K562 (cell line): Measurements from ENCODE around the gene ICAM2. TPM values are rescaled to one million over a fixed set of nuclear protein-coding genes. Genes with fewer than 3 reads are reported as not detected.

Experiments
- ATAC-seq: fragments of 200-7000 bp; cut with Tn5 transposase; 3 replicates; pipeline ENCODE4 v1.9.1; 2020; ENCODE audit warnings: moderate library complexity
- BruUV-seq: library from RNA; stranded (reverse); fragments of 400-500 nt; replicated peaks from 2 replicates; lab custom pipeline; 2021; lab: Mats Ljungman, UMichigan
- CTCF ChIA-PET: fragments of 300-600 bp; formaldehyde crosslinking; extraction: SDS; loops from one replicate; lab custom pipeline; 2021; ENCODE audit warnings: low intra/inter-chr PET ratio; lab: Yijun Ruan, JAX
- POLR2A ChIA-PET: fragments of 300-600, 350-650 bp; sonication (Branson Sonifier 250); formaldehyde crosslinking; extraction: SDS; loops from one replicate; lab custom pipeline; 2021; ENCODE audit warnings: antibody characterized with exemption, inconsistent platforms; lab: Yijun Ruan, JAX
- DNase-seq, 4 experiments: peaks; one replicate each; pipeline versions ENCODE4 v3.0.0 to v3.0.0-alpha.2; 2011 to 2018; ENCODE audit warnings: low spot score in 3 of 4, mixed read lengths in 3 of 4; ENCODE audit errors: extremely low read depth in 1 of 4
- FAIRE-seq: peaks from 2 replicates; lab custom pipeline; 2011; peaks lifted over from hg19 to GRCh38; lab: Jason Lieb, UNC
- H2AFZ ChIP-seq: 2 replicates; pipeline ENCODE4 v1.6.0; 2011; ENCODE audit warnings: low read depth, low read length, control low read depth, inconsistent platforms
- H3K27ac ChIP-seq: fragments of 200-600 bp; 3 replicates; pipeline ENCODE4 v1.8.0; 2011; ENCODE audit warnings: low read depth, mild to moderate bottlenecking, control low read depth, inconsistent platforms, low read length, moderate library complexity, mixed read lengths; ENCODE audit errors: extremely low read depth
- H3K27me3 ChIP-seq, 2 experiments: fragments of 300-600 bp in 1 of 2; 2 replicates in 1 of 2; 3 replicates in 1 of 2; pipeline versions ENCODE4 v1.6.0 to v1.8.0; 2011; ENCODE audit warnings: inconsistent platforms in 2 of 2, low read length in 2 of 2, mild to moderate bottlenecking in 1 of 2, mixed read lengths in 1 of 2, moderate library complexity in 1 of 2; ENCODE audit not compliant: control insufficient read depth in 2 of 2, insufficient read depth in 2 of 2
- H3K36me3 ChIP-seq: fragments of 300-600 bp; 3 replicates; pipeline ENCODE4 v1.8.0; 2011; ENCODE audit warnings: mild to moderate bottlenecking, low read length, inconsistent platforms; ENCODE audit not compliant: control insufficient read depth, insufficient read depth
- H3K4me1 ChIP-seq, 2 experiments: fragments of 200-600 bp in 1 of 2; replicated peaks in 1 of 2; 2 replicates in 1 of 2; 3 replicates in 1 of 2; pipeline versions ENCODE4 v1.5.1 to v1.8.0; 2011; ENCODE audit warnings: inconsistent platforms in 2 of 2, low read length in 2 of 2, mild to moderate bottlenecking in 1 of 2, mixed read lengths in 1 of 2, moderate library complexity in 1 of 2; ENCODE audit not compliant: control insufficient read depth in 2 of 2, insufficient read depth in 2 of 2
- H3K4me2 ChIP-seq: 2 replicates; pipeline ENCODE4 v1.6.1; 2011; ENCODE audit warnings: low read length, control low read depth, inconsistent platforms, mixed read lengths; ENCODE audit not compliant: insufficient read depth
- H3K4me3 ChIP-seq: fragments of 200-600 bp; sonication (generic), shearing (Covaris generic); 2 replicates; pipeline ENCODE4 v1.5.1; 2016; ENCODE audit warnings: control low read depth, inconsistent platforms
- H3K79me2 ChIP-seq: fragments of 200-600 bp; 3 replicates; pipeline ENCODE4 v1.8.0; 2011; ENCODE audit warnings: low read length, inconsistent platforms; ENCODE audit not compliant: control insufficient read depth, insufficient read depth
- H3K9ac ChIP-seq, 2 experiments: 2 replicates each; pipeline versions ENCODE4 v1.6.0 to v1.6.1; 2011; ENCODE audit warnings: low read depth in 2 of 2, low read length in 2 of 2, control low read depth in 1 of 2, inconsistent platforms in 1 of 2, mild to moderate bottlenecking in 1 of 2, mixed read lengths in 1 of 2; ENCODE audit not compliant: insufficient read depth in 1 of 2
- H3K9me1 ChIP-seq: one replicate; pipeline ENCODE4 v1.6.0; 2011; ENCODE audit warnings: inconsistent platforms, mild to moderate bottlenecking, low read length, moderate library complexity; ENCODE audit not compliant: control insufficient read depth, insufficient read depth
- H3K9me3 ChIP-seq: replicated peaks from 2 replicates; pipeline ENCODE4 v1.5.1; 2011; ENCODE audit warnings: low read depth, low read length, inconsistent platforms; ENCODE audit not compliant: control insufficient read depth, insufficient read depth
- H4K20me1 ChIP-seq: replicated peaks from 2 replicates; pipeline ENCODE4 v1.6.1; 2011; ENCODE audit warnings: low read length, inconsistent platforms, mixed read lengths; ENCODE audit not compliant: control insufficient read depth, insufficient read depth
- NEUROD1 ChIP-seq: fragments of 150-350 bp; IDR thresholded peaks from 2 replicates; pipeline ENCODE4 v1.6.1; 2014; ENCODE audit warnings: borderline replicate concordance, low read length, low read depth; ENCODE audit not compliant: partially characterized antibody
- SMARCA4 ChIP-seq: fragments of 450-650 bp; IDR thresholded peaks from 2 replicates; pipeline ENCODE4 v1.6.1; 2016
- SMARCC2 ChIP-seq: fragments of 450-650 bp; IDR thresholded peaks from 2 replicates; pipeline ENCODE4 v1.6.1; 2017; ENCODE audit warnings: antibody characterized with exemption, moderate library complexity, mild to moderate bottlenecking, low read depth
- ZBTB7A ChIP-seq: IDR thresholded peaks from 2 replicates; pipeline ENCODE4 v1.6.1; 2011; ENCODE audit warnings: low read depth, mild to moderate bottlenecking, low read length, moderate library complexity, borderline replicate concordance; ENCODE audit not compliant: control insufficient read depth
- ZFP91 ChIP-seq: sonication (generic); formaldehyde crosslinking; IDR thresholded peaks from 2 replicates; pipeline ENCODE4 v1.8.0; 2022; ENCODE audit warnings: mild to moderate bottlenecking, missing genetic modification reagents
- ZNF41 ChIP-seq: fragments of 250-450 bp; sonication (Bioruptor Pico); conservative IDR thresholded peaks from 2 replicates; pipeline ENCODE4 v1.4.0; 2020; ENCODE audit warnings: mild to moderate bottlenecking
- WGBS: fragments of 100-300 bp; shearing (Covaris generic); methylation state at CpG from one replicate; pipeline ENCODE4 v1.1.6; 2016; ENCODE audit warnings: low coverage, mixed read lengths; ENCODE audit not compliant: insufficient coverage; ENCODE audit errors: missing lambda C conversion rate; 5-methylcytosine and 5-hydroxymethylcytosine counted together
- in situ Hi-C: fragments of 300-500 bp; cut with MboI; formaldehyde crosslinking; loops from 4 replicates; pipeline ENCODE4 v1.15.0; 2018; ENCODE audit warnings: inconsistent platforms, mixed read lengths
- intact Hi-C: fragments of 100-400 bp; cut with micrococcal nuclease; formaldehyde crosslinking; loops from 2 replicates; pipeline ENCODE4 v1.14.2; 2022
- polyA plus RNA-seq, 8 experiments: library from polyadenylated mRNA; depleted of rRNA in 4 of 8; stranded (reverse) in 5 of 8; unstranded in 3 of 8; fragments of >200 nt; fragmentation: Nextera tagmentation in 2 of 8; fragmentation: Illumina TruSeq in 1 of 8; extraction: Ambion mirVana in 2 of 8; extraction: Trizol in 1 of 8; gene quantifications; 2 replicates each; pipeline versions ENCODE4 v1.2.1 to v1.2.3, GENCODE V29; 2011 to 2014; ENCODE audit warnings: inconsistent platforms in 1 of 8, missing spikeins in 1 of 8
- total RNA-seq, 7 experiments: library from RNA; depleted of rRNA in 6 of 7; stranded (reverse); fragments of >200 nt in 6 of 7; fragmentation: Illumina TruSeq in 2 of 7; extraction: Trizol in 2 of 7; gene quantifications; 2 replicates each; pipeline versions ENCODE4 v1.2.1 to v1.2.3, GENCODE V29; 2011 to 2021; ENCODE audit warnings: low replicate concordance in 1 of 7

Gene ICAM2
- total and polyA plus RNA-seq, 9 of the 15 experiments (the other 6 are each of a cell fraction or from before 2014, with no cell fraction given): 37.9 to 89.4 (median 60.6) TPM

DNA sequence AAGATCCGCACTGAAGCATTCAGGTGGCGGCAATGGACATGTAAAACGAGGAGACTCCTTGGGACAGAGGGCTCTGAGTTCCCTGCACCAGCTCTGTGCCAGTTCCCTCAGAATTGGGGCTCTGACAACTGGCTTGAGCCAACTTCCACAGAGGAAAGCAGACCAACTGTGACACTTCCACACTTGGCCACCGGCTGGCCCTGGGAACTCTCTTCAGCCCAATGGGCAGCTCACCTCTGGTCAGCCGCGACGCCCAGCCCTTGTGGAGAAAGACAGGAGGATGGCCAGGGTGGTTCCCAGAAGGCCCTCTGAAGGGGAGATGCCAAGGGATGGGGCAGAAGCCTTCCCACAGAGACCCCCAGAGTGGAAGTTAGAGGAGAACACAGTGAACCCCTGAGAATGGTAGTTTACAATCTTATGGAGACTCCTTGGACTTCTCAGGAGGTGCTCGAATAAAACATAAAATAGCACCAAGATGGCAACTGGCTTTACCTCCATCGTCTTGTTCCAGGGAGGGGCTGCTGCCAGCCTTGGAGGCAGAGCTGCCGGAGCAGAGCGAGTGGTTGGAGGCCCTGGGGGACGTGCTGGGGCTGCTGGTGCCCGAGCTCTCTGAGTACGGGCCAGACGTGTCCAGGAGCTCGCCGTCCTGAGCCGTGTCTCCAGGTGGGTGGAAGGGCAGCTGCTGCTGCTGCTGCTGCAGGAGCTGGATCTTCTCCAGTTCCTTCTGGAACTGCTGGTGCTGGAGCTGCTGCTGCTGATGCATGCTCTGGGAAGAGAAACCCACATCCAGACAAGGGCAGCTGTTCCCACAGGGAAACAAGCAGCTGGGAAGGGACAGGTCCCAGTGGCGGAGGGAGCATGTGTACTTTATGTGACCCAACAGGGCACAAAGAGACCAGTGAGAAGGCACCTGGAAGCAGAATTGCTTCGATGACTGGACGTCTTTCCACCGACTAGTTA, 35.0 kb upstream of the ICAM2 start:
- in situ Hi-C loops (no loop called here), intact Hi-C loops (no loop called here)
- H3K9me3 ChIP-seq: no peaks in the 10 kb centered on the region
- WGBS: 80% methylated on average over 21 of the region's 22 CpGs
- H3K27me3 ChIP-seq: no peaks in the 10 kb centered on the region
- no peak overlapping the region; a peak in 1 of 4 replicates for H3K9ac ChIP-seq
- no peak overlapping the region for H3K27ac ChIP-seq
- no peaks in the 10 kb centered on the region for H3K9me1 ChIP-seq
- H4K20me1 ChIP-seq: no peaks in the 10 kb centered on the region
- no peak overlapping the region for H3K4me3 ChIP-seq
- DNase-seq (no peak), FAIRE-seq (no peak), ATAC-seq (peak; percentile 57)
- H3K79me2 ChIP-seq: no peaks in the 10 kb centered on the region
- ChIA-PET CTCF (no interaction called here), POLR2A (interaction anchor here (0.6 kb wide), 2 partner anchors 27 to 91 kb away, joined by 4 to 5 read pairs; no protein-coding TSS in a partner anchor)
- no peak overlapping the region for H2AFZ ChIP-seq
- no peak for TF ChIP-seq ZFP91 (CRISPR knock-in tag)
- TF ChIP-seq SMARCA4: no peak
- no peak for TF ChIP-seq NEUROD1
- TF ChIP-seq SMARCC2: no peak
- TF ChIP-seq ZBTB7A: no peak
- TF ChIP-seq ZNF41 (CRISPR knock-in tag): no peak
- no TSS peak for BruUV-seq
- H3K36me3 ChIP-seq: peaks cover 33% of the 10 kb centered on the region; the same call in 2 of the 3 replicates
- H3K4me1 ChIP-seq: no peaks in the 10 kb centered on the region; a peak in 1 of 5 replicates
- no peak overlapping the region for H3K4me2 ChIP-seq
